Sigmoid colon (tissue), 4 donors: ENCODE measurements around the gene NOTCH1.

Experiments used
- CTCF ChIP-seq, 4 experiments: fragments of 450-650 bp in 3 of 4; fragments of 200-600 bp in 1 of 4; IDR thresholded peaks; one replicate each; pipeline ENCODE4 v1.5.1; 2016 to 2019; ENCODE audit warnings: antibody characterized with exemption in 4 of 4, mild to moderate bottlenecking in 3 of 4, moderate library complexity in 2 of 4
- POLR2AphosphoS5 ChIP-seq, 4 donors: sonication (generic); formaldehyde crosslinking; IDR thresholded peaks; one replicate each; pipeline ENCODE4 v1.6.1; 2017; ENCODE audit warnings: antibody characterized with exemption in 4 of 4

GRCh38 chr9:136577941-136578625 is 32.2 kb upstream of the NOTCH1 start:
- TF ChIP-seq CTCF (IDR thresholded peaks at IDR 0.05) = no peak
- TF ChIP-seq POLR2AphosphoS5 (IDR thresholded peaks at IDR 0.05) = no peak
